RWPE1 (cell line): ENCODE measurements around the gene SRGAP3.
A peak's percentile ranks its signal among the peaks of the same experiment; 100 is the strongest.

Experiments used
- CTCF ChIA-PET: fragments of 350-600 bp; sonication (Branson Sonifier 250); formaldehyde crosslinking; extraction: SDS; loops from one replicate; lab custom pipeline; 2021; lab: Yijun Ruan, JAX
- POLR2A ChIA-PET: fragments of 400-600 bp; formaldehyde crosslinking; extraction: SDS; loops from one replicate; lab custom pipeline; 2020; ENCODE audit warnings: antibody characterized with exemption; ENCODE audit not compliant: low non-redundant PET; lab: Yijun Ruan, JAX
- DNase-seq: peaks from one replicate; pipeline ENCODE4 v3.0.0; 2012; ENCODE audit warnings: low spot score
- H3K27ac ChIP-seq: fragments of 450-650 bp; 2 replicates; pipeline ENCODE4 v1.5.1; 2017
- CTCF ChIP-seq: fragments of 450-650 bp; conservative IDR thresholded peaks from 2 replicates; pipeline ENCODE4 v1.5.1; 2017; ENCODE audit warnings: low read depth, mild to moderate bottlenecking

Gene SRGAP3

GRCh38 chr3:9040996-9041395 lies 208.4 kb downstream of the SRGAP3 start:
- DNase-seq, result no peak
- TF ChIP-seq CTCF, result no peak
- ChIA-PET POLR2A (no interaction called here), CTCF (no interaction called here)
- H3K27ac ChIP-seq, result no peak overlapping the region

GRCh38 chr3:9037144-9037711 lies 212.2 kb downstream of the SRGAP3 start:
- POLR2A ChIA-PET, result no interaction called here

GRCh38 chr3:9036404-9037131 lies 212.9 kb downstream of the SRGAP3 start:
- H3K27ac ChIP-seq, result peak overlapping the region; percentile 86
- ChIA-PET POLR2A (no interaction called here), CTCF (interaction anchor here (0.5 kb wide), 1 partner anchor 1123 kb away, joined by 3 read pairs; no protein-coding TSS in a partner anchor)
- no peak for TF ChIP-seq CTCF
- no peak for DNase-seq

More at GRCh38 chr3:9037144-9037711, 212.2 kb downstream of the SRGAP3 start:
- TF ChIP-seq CTCF, result no peak
- no peak for DNase-seq
- H3K27ac ChIP-seq, result peak overlapping the region; percentile 86
- CTCF ChIA-PET, result no interaction called here

GRCh38 chr3:9035961-9036360 lies 213.5 kb downstream of the SRGAP3 start:
- POLR2A ChIA-PET, result no interaction called here
- TF ChIP-seq CTCF, result no peak
- DNase-seq, result no peak
- no peak overlapping the region for H3K27ac ChIP-seq
- CTCF ChIA-PET, result no interaction called here

GRCh38 chr3:9035473-9035872 lies 214.0 kb downstream of the SRGAP3 start:
- ChIA-PET POLR2A (no interaction called here), CTCF (interaction anchor here (0.7 kb wide), 1 partner anchor 30 kb away, joined by 3 read pairs; no protein-coding TSS in a partner anchor)
- no peak overlapping the region for H3K27ac ChIP-seq
- DNase-seq, result no peak
- no peak for TF ChIP-seq CTCF

- POLR2A ChIA-PET, result no interaction called here
- no peak for DNase-seq
- no peak for TF ChIP-seq CTCF
- CTCF ChIA-PET, result no interaction called here
- H3K27ac ChIP-seq, result no peak overlapping the region
Observed at GRCh38 chr3:9033867-9034266, 215.6 kb downstream of the SRGAP3 start.
